Epithelial cell of prostate (primary cell): ENCODE data around the gene ABCC2.
"Not testable (repeated sequence)": the region's sequence is repeated elsewhere in the genome, so short reads cannot be mapped to it uniquely, and the experiment has no call there.

Experiments
- DNase-seq: peaks from one replicate; pipeline ENCODE4 v3.0.0-alpha.2; 2011; ENCODE audit warnings: low read depth, low spot score
- H3K27ac ChIP-seq: fragments of 450-650 bp; 2 replicates; pipeline ENCODE4 v1.5.1; 2017; ENCODE audit warnings: mild to moderate bottlenecking

ABCC2 gene

GRCh38 chr10:99850021-99850766 is 67.8 kb downstream of the ABCC2 start:
- DNase-seq = no peak
- H3K27ac ChIP-seq = no peak overlapping the region

GRCh38 chr10:99850767-99851340 is 68.4 kb downstream of the ABCC2 start:
- no peak for DNase-seq
- no peak overlapping the region for H3K27ac ChIP-seq

GRCh38 chr10:99851825-99852224 is 69.4 kb downstream of the ABCC2 start:
- no peak for DNase-seq
- no peak overlapping the region for H3K27ac ChIP-seq

- H3K27ac ChIP-seq = no peak overlapping the region
- no peak for DNase-seq
Measured at GRCh38 chr10:99852481-99853213, 70.2 kb downstream of the ABCC2 start.

- no peak for DNase-seq
- H3K27ac ChIP-seq = no peak overlapping the region
Measured at GRCh38 chr10:99853655-99854054, 71.2 kb downstream of the ABCC2 start.

- no peak for DNase-seq
- H3K27ac ChIP-seq = no peak overlapping the region
Measured at GRCh38 chr10:99854860-99855259, 72.4 kb downstream of the ABCC2 start.

- DNase-seq = no peak
- no peak overlapping the region for H3K27ac ChIP-seq
Measured at GRCh38 chr10:99855479-99856071, 73.1 kb downstream of the ABCC2 start.

- no peak for DNase-seq
- no peak overlapping the region for H3K27ac ChIP-seq
Measured at GRCh38 chr10:99858849-99859248, 76.4 kb downstream of the ABCC2 start.

GRCh38 chr10:99859585-99859984 is 77.1 kb downstream of the ABCC2 start:
- H3K27ac ChIP-seq = no peak overlapping the region
- no peak for DNase-seq

GRCh38 chr10:99860466-99860865 is 78.0 kb downstream of the ABCC2 start:
- H3K27ac ChIP-seq = no peak overlapping the region
- no peak for DNase-seq

- not testable (repeated sequence) for H3K27ac ChIP-seq, DNase-seq
Measured at GRCh38 chr10:99863535-99864240, 81.2 kb downstream of the ABCC2 start.

GRCh38 chr10:99867250-99867649 is 84.8 kb downstream of the ABCC2 start:
- not testable (repeated sequence) for H3K27ac ChIP-seq, DNase-seq

- no peak overlapping the region for H3K27ac ChIP-seq
- DNase-seq = no peak
Measured at GRCh38 chr10:99869581-99870122, 87.2 kb downstream of the ABCC2 start.

GRCh38 chr10:99870123-99870730 is 87.8 kb downstream of the ABCC2 start:
- no peak overlapping the region for H3K27ac ChIP-seq
- no peak for DNase-seq

GRCh38 chr10:99872367-99873162 is 90.1 kb downstream of the ABCC2 start:
- DNase-seq = no peak

GRCh38 chr10:99873846-99874245 is 91.4 kb downstream of the ABCC2 start:
- no peak for DNase-seq
- H3K27ac ChIP-seq = no peak overlapping the region

More at GRCh38 chr10:99872367-99873162, 90.1 kb downstream of the ABCC2 start:
- no peak overlapping the region for H3K27ac ChIP-seq

GRCh38 chr10:99874341-99875085 is 92.1 kb downstream of the ABCC2 start:
- H3K27ac ChIP-seq = no peak overlapping the region
- no peak for DNase-seq

GRCh38 chr10:99875473-99875872 is 93.0 kb downstream of the ABCC2 start:
- DNase-seq = no peak
- H3K27ac ChIP-seq = no peak overlapping the region
